Posterior cingulate gyrus (tissue), 11 donors: ENCODE results near the gene FAM234B.

ENCODE experiments used
- DNase-seq, 10 donors: peaks; one replicate each; pipeline versions ENCODE4 v3.0.0 to v3.0.0-alpha.2; 2020 to 2021; ENCODE audit warnings: mixed read lengths in 3 of 10
- intact Hi-C: fragments of 100-400 bp; cut with DNase I; formaldehyde crosslinking; loops from one replicate; pipeline ENCODE4 v1.15.1; 2023

FAM234B gene

GRCh38 chr12:13104409-13104808, 60.2 kb downstream of the FAM234B start:
- intact Hi-C loops = no loop called here
- DNase-seq = no peak

- intact Hi-C loops = no loop called here
- no peak for DNase-seq
Observed at GRCh38 chr12:13105781-13106180, 61.6 kb downstream of the FAM234B start.

GRCh38 chr12:13106666-13107065, 62.5 kb downstream of the FAM234B start:
- intact Hi-C loops = no loop called here
- no peak for DNase-seq

- intact Hi-C loops = no loop called here
- DNase-seq = no peak
Observed at GRCh38 chr12:13112968-13113367, 68.8 kb downstream of the FAM234B start.

GRCh38 chr12:13114251-13115052, 70.3 kb downstream of the FAM234B start:
- intact Hi-C loops = no loop called here
- DNase-seq = no peak

- intact Hi-C loops = no loop called here
- DNase-seq = no peak
Observed at GRCh38 chr12:13116259-13116658, 72.1 kb downstream of the FAM234B start.

GRCh38 chr12:13117029-13117428, 72.8 kb downstream of the FAM234B start:
- intact Hi-C loops = no loop called here
- no peak for DNase-seq

DNA sequence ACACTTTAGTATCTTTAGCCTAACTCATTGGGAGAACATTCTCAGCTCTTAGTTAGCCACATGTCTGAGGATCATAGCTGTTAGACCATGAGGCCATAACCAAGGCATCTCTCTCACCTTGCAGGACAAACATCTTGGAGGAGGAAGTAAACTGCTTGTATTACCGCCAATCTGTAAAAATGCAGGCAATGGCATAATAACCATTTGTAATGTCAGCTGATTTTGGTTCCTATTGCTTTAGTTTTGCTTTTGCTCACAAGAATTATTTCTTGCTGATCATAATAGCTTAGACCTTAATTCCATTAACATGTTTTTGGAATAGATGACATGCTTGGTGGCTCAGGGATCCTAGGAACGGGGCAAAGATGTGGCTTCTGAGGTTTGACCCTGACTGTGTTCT, 75.6 kb downstream of the FAM234B start:
- intact Hi-C loops = no loop called here
- no peak for DNase-seq

DNA sequence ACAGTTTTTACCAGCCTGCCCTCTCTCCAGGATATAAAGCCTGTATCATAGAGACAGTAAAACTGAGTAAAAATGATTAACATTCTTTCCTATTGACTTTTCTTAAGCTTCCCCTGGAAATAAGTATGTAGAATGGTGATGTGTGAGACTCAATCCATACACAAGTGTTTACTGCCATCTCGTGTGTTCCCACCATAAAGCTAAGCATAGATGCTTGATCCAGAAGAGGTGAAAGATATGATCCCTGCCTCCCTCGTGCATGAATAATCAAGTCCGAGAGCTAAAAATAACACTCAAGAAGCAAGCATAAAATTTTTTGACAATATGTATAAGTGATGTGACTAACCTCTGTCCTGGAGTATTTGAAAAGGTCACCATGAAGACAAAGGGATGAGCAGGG, 76.2 kb downstream of the FAM234B start:
- DNase-seq = no peak
- intact Hi-C loops = no loop called here

DNA sequence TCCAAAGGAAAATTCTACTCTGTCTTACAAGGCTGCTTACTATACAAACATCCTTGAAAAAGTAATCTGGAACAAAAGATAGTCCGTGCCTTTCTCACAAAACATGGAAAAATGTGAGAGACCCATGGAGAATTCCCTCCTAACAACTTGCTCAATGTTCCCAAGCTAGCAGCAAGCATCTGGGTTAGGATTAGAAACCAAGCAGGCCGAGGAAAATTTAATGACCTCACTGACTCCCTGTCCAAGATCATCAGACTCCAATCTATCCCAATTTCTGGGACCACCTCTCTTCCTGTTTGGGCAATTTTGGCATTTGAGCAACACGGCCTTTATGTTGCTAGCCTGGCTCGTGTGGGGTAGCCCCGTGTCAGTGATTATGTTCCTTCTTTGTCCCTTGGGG, 77.4 kb downstream of the FAM234B start:
- intact Hi-C loops = no loop called here
- DNase-seq = no peak

GRCh38 chr12:13124656-13125505, 80.7 kb downstream of the FAM234B start:
- intact Hi-C loops = no loop called here
- no peak for DNase-seq

DNA sequence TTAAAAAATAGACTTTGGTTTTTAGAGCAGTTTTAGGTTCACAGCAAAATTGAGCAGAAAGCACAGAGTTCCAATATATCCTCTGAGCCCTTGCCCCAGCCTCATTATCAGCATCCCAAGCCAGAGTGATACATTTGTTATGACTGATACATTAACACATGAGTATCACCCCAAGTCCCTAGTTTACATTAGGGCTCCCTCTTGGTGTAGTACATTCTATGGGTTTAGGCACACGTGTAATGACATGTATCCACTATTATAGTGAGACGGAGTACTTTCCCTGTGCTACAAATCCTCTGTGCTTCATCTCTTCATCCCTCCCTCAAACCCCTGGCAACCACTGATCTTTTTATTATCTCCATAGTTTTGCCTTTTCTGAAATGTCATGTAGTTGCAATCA, 81.8 kb downstream of the FAM234B start:
- DNase-seq = no peak
- intact Hi-C loops = no loop called here

DNA sequence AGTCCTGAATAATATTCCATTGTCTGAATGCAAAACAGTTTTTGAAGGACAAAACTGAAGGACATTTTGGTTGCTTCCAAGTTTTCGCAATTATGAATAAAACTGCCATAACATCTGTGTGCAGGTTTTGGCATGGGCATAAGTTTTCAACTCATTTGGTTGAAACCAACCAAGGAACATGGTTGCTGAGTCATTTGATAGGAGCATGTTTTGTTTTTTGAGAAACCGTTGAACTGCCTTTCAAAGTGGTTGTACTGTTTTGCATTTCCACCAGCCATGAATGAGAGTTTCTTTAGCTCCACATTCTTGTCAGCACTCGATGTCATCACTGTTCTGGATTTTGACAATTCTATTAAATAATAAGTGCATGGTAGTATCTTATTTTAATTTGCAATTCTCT, 82.3 kb downstream of the FAM234B start:
- DNase-seq = no peak
- intact Hi-C loops = no loop called here

GRCh38 chr12:13127444-13127843, 83.3 kb downstream of the FAM234B start:
- intact Hi-C loops = no loop called here
- no peak for DNase-seq

- intact Hi-C loops = no loop called here
- DNase-seq = no peak
Observed at GRCh38 chr12:13128291-13128965, 84.2 kb downstream of the FAM234B start.

DNA sequence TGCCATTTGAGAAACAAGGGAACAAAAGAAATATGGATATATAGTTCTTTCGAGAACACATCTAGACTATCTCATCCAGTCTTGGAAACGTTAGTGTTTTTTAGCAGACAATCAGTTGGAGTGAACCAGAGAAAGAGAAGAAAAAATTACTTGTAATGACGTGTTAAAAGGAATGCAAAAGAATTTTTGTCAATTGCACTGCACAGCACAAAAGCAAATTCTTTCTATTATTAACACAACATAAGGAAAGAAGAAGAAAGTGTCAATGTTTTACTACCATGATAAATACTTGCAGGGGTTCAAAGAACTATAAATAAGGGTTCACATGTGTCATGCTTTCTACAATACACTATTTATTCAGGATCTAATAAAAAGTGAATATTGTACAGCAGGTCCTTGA, 86.8 kb downstream of the FAM234B start:
- intact Hi-C loops = no loop called here
- DNase-seq = no peak
